Lower lobe of right lung (tissue), 2 donors: ENCODE measurements around the gene ETV3. TPM values are rescaled to one million over a fixed set of nuclear protein-coding genes. Genes with fewer than 3 reads are reported as not detected.
"Not testable (repeated sequence)": the region's sequence is repeated elsewhere in the genome, so short reads cannot be mapped to it uniquely, and the experiment has no call there.

Experiments
- ATAC-seq, 2 donors: fragments of 200-7000 bp; cut with Tn5 transposase; one replicate each; pipeline ENCODE4 v1.9.1; 2020 to 2022; ENCODE audit warnings: mild to moderate bottlenecking in 2 of 2, moderate library complexity in 2 of 2
- DNase-seq: peaks from one replicate; pipeline ENCODE4 v3.0.0-alpha.2; 2020
- H3K27ac ChIP-seq: fragments of 200-600 bp; one replicate; pipeline ENCODE4 v1.8.0; 2022
- H3K27me3 ChIP-seq: fragments of 200-600 bp; one replicate; pipeline ENCODE4 v1.8.0; 2022; ENCODE audit warnings: low read depth
- H3K36me3 ChIP-seq: fragments of 200-600 bp; one replicate; pipeline ENCODE4 v1.8.0; 2022; ENCODE audit warnings: mild to moderate bottlenecking
- H3K4me1 ChIP-seq: fragments of 200-600 bp; one replicate; pipeline ENCODE4 v1.8.0; 2022
- H3K4me3 ChIP-seq: fragments of 200-600 bp; one replicate; pipeline ENCODE4 v1.8.0; 2022; ENCODE audit warnings: mild to moderate bottlenecking
- H3K9me3 ChIP-seq: fragments of 200-600 bp; one replicate; pipeline ENCODE4 v1.8.0; 2022
- intact Hi-C: fragments of 100-400 bp; cut with DNase I; formaldehyde crosslinking; loops from one replicate; pipeline ENCODE4 v1.11.0; 2022
- total RNA-seq: library from RNA; stranded (reverse); fragmentation: NEBNext Ultra II Directional; extraction: Animal tissue kit (Norgen Biotek cat#: 25700); gene quantifications from one replicate; pipeline ENCODE4 v1.2.1, GENCODE V29; 2021
- TF ChIP-seq, protein P1 (sequence below): fragments of 200-600 bp; IDR thresholded peaks from one replicate; pipeline ENCODE4 v1.8.0; 2022; ENCODE audit warnings: antibody characterized with exemption, mild to moderate bottlenecking
- donor health status: DM: no; HTN: yes; CAD: no; lungs with severe emphysema.

Gene ETV3
- total RNA-seq, 1 donor from 2014 or later, result 29.5 TPM

DNA sequence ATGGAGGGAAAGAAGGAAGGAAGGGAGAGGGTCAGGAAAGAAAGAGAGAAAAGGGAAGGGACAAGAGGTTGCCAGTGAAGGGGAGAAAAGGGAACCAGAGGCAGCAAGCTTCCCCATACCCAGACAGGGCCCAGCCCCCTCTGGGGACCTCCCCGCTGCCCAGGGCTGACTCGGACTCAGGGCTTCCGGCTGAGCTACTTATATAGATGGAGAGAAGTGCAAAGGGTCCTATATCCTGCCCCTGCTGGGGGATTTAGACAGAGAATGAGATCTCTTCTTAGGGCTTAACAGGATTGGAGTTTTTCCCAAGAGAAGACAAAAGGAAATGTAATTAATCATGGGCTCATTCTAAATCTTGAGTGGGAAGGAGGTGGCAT lies 38.6 kb downstream of the ETV3 start, which contains the start of gene ETV3L:
Gene ETV3L (minus strand): TSS at position 176 of the 377 bp plus-strand sequence. CDS start 285 bp downstream, outside the sequence.
- Histone ChIP-seq H3K27ac (no peak within 1 kb of the TSS), H3K4me3 (no peak within 1 kb of the TSS), H3K9me3 (no peaks in the 10 kb centered on the region), H3K36me3 (no peaks in the 10 kb centered on the region), H3K4me1 (no peaks in the 10 kb centered on the region), H3K27me3 (no peaks in the 10 kb centered on the region)
- intact Hi-C loops, result no loop called here
- ATAC-seq (peak; percentile 39 to 59), DNase-seq (no peak)
- TF ChIP-seq, protein P1, sequence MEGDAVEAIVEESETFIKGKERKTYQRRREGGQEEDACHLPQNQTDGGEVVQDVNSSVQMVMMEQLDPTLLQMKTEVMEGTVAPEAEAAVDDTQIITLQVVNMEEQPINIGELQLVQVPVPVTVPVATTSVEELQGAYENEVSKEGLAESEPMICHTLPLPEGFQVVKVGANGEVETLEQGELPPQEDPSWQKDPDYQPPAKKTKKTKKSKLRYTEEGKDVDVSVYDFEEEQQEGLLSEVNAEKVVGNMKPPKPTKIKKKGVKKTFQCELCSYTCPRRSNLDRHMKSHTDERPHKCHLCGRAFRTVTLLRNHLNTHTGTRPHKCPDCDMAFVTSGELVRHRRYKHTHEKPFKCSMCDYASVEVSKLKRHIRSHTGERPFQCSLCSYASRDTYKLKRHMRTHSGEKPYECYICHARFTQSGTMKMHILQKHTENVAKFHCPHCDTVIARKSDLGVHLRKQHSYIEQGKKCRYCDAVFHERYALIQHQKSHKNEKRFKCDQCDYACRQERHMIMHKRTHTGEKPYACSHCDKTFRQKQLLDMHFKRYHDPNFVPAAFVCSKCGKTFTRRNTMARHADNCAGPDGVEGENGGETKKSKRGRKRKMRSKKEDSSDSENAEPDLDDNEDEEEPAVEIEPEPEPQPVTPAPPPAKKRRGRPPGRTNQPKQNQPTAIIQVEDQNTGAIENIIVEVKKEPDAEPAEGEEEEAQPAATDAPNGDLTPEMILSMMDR, result no peak

DNA sequence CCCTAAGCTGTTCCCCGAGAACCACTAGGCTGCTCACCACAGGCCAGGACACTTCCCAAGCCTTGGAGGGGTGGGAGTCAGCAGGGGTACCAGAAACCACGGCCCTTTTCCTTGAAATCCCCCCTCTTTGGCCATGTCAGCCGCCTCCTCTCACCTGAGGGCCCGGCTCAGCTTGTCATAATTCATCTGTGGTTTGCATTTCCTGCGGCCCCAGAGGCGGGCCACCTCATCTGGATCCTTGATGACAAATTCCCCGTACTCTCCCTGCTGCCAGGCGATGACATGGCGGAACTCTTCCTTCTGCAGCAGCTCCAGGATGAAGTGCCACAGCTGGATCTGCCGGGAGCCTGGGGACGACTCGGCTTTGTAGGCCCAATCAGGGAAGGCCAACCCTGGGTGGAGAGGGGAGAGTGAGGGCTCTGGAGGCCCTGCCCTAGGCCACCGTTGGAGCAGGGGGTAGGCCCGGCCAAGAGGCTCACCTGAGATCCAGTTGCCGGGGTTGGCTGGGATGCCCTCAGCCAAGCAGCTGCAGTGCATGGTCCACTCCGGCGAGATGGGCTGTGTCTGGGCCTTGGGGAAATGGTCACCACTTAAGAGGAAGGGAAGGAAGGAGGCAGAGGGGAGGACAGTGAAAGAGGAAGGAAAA lies 39.1 kb downstream of the ETV3 start:
- H3K9me3 ChIP-seq, intact Hi-C loops, H3K36me3 ChIP-seq, H3K27ac ChIP-seq, H3K4me3 ChIP-seq, DNase-seq, H3K27me3 ChIP-seq, H3K4me1 ChIP-seq: not testable (repeated sequence)
- ATAC-seq, result peak; percentile 6 to 32

DNA sequence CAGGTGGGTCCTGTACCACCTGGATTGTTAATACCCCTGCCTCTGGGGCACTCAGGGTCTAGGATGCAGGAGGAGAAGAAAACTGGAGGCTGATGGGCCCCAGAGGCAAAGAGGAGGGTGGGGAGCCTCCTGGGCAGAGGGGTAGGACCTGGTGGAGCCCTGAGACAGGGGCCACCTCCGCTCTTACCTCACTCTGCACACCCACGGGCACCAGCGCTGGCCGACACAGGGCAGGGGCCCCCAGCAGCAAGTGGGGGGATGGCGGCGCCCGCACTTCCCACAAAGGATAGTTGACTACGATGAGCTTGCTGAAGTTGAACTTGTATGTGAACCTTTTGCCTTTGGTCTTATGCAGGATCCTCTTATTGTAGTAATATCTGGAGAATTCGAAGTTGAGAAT lies 39.7 kb downstream of the ETV3 start:
- Histone ChIP-seq H3K9me3 (no peaks in the 10 kb centered on the region), H3K4me1 (no peaks in the 10 kb centered on the region), H3K4me3 (no peak overlapping the region), H3K27me3 (no peaks in the 10 kb centered on the region), H3K27ac (no peak overlapping the region), H3K36me3 (no peaks in the 10 kb centered on the region)
- TF ChIP-seq, protein P1, result no peak
- ATAC-seq, result no peak
- intact Hi-C loops, result no loop called here
- no peak for DNase-seq

DNA sequence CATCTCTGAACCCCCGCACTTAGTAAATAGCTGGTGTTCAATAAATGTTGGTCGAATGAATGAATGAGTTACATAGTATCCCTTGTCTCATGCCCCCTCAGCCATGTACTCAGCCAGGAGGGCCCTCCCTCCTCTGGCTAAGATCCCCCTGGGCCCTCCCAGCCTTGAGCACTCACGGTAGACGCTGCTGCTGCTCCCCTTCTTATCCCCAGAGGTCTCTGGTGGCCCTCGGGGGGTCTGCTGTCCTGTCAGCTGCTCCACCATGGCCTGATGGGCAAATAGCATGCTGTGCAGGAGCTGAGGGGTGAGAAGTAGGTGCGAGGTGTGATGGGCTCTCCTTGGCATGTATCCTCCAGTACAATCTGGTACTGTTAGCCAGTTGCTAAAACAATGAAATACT lies 40.5 kb downstream of the ETV3 start:
- H3K27me3 ChIP-seq, result no peaks in the 10 kb centered on the region
- H3K4me1 ChIP-seq, result no peaks in the 10 kb centered on the region
- no peak overlapping the region for H3K27ac ChIP-seq
- DNase-seq (no peak), ATAC-seq (no peak)
- intact Hi-C loops, result no loop called here
- TF ChIP-seq, protein P1, result no peak
- H3K36me3 ChIP-seq, result no peaks in the 10 kb centered on the region
- no peaks in the 10 kb centered on the region for H3K9me3 ChIP-seq
- no peak overlapping the region for H3K4me3 ChIP-seq

DNA sequence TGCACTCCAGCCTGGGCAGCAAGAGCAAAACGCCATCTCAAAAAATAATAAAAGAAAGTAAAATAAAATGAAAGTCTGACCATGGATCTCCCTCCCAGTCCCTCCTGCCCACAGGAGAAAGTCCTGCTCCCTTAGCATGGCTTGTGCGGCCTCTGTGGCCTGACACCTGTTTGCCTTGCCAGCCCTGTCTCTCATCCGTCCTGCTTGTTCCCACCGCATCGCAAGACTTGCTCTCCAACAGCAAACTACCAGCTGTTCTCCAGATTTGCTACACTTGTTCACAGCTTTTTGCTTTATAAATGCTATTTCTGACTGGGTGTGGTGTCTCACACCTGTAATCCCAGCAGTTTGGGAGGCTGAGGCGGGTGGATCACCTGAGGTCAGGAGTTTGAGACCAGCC lies 41.3 kb downstream of the ETV3 start:
- ATAC-seq (no peak), DNase-seq (no peak)
- no peaks in the 10 kb centered on the region for H3K27me3 ChIP-seq
- intact Hi-C loops, result no loop called here
- TF ChIP-seq, protein P1, result no peak
- H3K27ac ChIP-seq, result no peak overlapping the region
- H3K4me1 ChIP-seq, result no peaks in the 10 kb centered on the region
- no peaks in the 10 kb centered on the region for H3K36me3 ChIP-seq
- H3K4me3 ChIP-seq, result no peak overlapping the region
- no peaks in the 10 kb centered on the region for H3K9me3 ChIP-seq

DNA sequence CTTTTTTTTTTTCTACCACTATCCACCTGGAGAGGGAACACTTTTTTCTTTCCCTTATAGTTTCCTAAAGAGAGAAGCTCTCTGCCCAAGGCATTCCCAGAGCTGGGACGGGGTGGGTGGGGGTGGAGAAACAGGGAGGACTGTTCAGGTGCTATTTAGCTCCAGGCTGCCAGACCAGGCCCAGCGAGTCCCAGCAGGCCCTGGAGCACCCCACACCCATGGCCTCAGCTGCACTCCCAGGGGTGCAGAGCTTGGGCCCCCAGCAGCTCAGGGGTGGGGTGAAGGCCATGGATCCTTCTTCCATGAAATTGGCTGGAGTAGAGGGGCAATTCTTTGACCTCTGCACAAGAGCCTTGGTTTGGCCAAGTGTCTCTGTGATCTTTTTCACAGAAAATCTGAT lies 42.6 kb downstream of the ETV3 start:
- TF ChIP-seq, protein P1, result no peak
- no peak overlapping the region for H3K27ac ChIP-seq

More for the DNA sequence above, 42.6 kb downstream of the ETV3 start:
- H3K27me3 ChIP-seq, result no peaks in the 10 kb centered on the region
- DNase-seq (no peak), ATAC-seq (no peak)
- H3K9me3 ChIP-seq, result no peaks in the 10 kb centered on the region
- intact Hi-C loops, result no loop called here
- no peaks in the 10 kb centered on the region for H3K36me3 ChIP-seq
- H3K4me1 ChIP-seq, result no peaks in the 10 kb centered on the region
- H3K4me3 ChIP-seq, result no peak overlapping the region
